Prostate gland (tissue), 2 donors: ENCODE results near the gene POLR1H. TPM values are rescaled to one million over a fixed set of nuclear protein-coding genes. Genes with fewer than 3 reads are reported as not detected.
A peak's percentile ranks its signal among the peaks of the same experiment; 100 is the strongest.

Experiments used
- DNase-seq: peaks from one replicate; pipeline ENCODE4 v3.0.0-alpha.2; 2019; ENCODE audit warnings: low spot score
- H3K27ac ChIP-seq, 2 donors: fragments of 200-600 bp; sonication (generic); 2 replicates each; pipeline ENCODE4 v1.5.1; 2017 to 2019
- H3K27me3 ChIP-seq: fragments of 200-600 bp; sonication (generic); replicated peaks from 2 replicates; pipeline ENCODE4 v1.5.1; 2019; ENCODE audit not compliant: insufficient read depth
- H3K36me3 ChIP-seq, 2 donors: fragments of 200-600 bp; sonication (generic); 1 replicate in 1 of 2; 2 replicates in 1 of 2; pipeline versions ENCODE4 v1.5.1 to v1.8.1; 2017 to 2019
- H3K4me1 ChIP-seq: fragments of 200-600 bp; sonication (generic); replicated peaks from 2 replicates; pipeline ENCODE4 v1.5.1; 2019
- H3K4me3 ChIP-seq, 2 donors: fragments of 200-600 bp; sonication (generic); 2 replicates each; pipeline ENCODE4 v1.5.1; 2017 to 2019
- H3K9me3 ChIP-seq: fragments of 200-600 bp; sonication (generic); 2 replicates; pipeline ENCODE4 v1.5.1; 2017
- POLR2A ChIP-seq: fragments of 450-650 bp; IDR thresholded peaks from one replicate; pipeline ENCODE4 v1.6.1; 2016; ENCODE audit warnings: antibody characterized with exemption, mild to moderate bottlenecking
- POLR2AphosphoS5 ChIP-seq: sonication (generic); formaldehyde crosslinking; IDR thresholded peaks from one replicate; pipeline ENCODE4 v1.6.1; 2017; ENCODE audit warnings: antibody characterized with exemption
- WGBS: methylation state at CpG from one replicate; pipeline ENCODE4 v1.1.5; 2018; 5-methylcytosine and 5-hydroxymethylcytosine counted together
- intact Hi-C: fragments of 100-400 bp; cut with DNase I; formaldehyde crosslinking; loops from one replicate; pipeline ENCODE4 v1.14.2; 2022
- total RNA-seq, 2 donors: library from RNA; depleted of rRNA; stranded (reverse); fragments of >200 nt; gene quantifications; one replicate each; pipeline ENCODE4 v1.1.0, GENCODE V29; 2016
- TF ChIP-seq, protein P1 (sequence below), 4 experiments: fragments of 200-600 bp in 2 of 4; fragments of 450-650 bp in 2 of 4; sonication (generic) in 2 of 4; IDR thresholded peaks; 1 replicate in 3 of 4; 2 replicates in 1 of 4; pipeline ENCODE4 v1.5.1; 2016 to 2019; ENCODE audit warnings: antibody characterized with exemption in 4 of 4, mild to moderate bottlenecking in 2 of 4, moderate library complexity in 2 of 4

POLR1H gene
- total RNA-seq, 2 donors from 2014 or later: 31.9 to 36.3 TPM

DNA sequence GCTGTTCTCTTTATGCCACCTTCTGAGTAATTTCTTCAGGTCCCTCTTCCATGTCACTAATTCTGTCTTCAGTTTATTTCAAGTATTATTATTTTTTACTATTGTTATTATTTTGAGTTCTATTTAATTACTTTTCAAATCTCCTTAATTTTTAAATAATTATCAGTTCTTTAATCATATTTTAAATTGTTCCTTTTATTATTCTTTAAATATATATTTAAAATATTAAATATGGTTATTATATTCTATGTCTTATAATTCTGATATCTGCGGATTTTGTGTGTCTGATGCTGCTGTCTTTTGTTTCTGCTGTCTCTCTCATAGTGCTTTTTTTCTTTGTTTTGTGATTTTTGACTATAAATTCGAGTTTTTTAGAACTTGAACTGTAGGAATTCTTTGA, 2.2 kb downstream of the POLR1H start:
- no peaks in the 10 kb centered on the region for H3K9me3 ChIP-seq
- H3K27ac ChIP-seq: no peak overlapping the region
- H3K36me3 ChIP-seq: no peaks in the 10 kb centered on the region
- TF ChIP-seq POLR2A (no peak), POLR2AphosphoS5 (no peak)
- TF ChIP-seq, protein P1, sequence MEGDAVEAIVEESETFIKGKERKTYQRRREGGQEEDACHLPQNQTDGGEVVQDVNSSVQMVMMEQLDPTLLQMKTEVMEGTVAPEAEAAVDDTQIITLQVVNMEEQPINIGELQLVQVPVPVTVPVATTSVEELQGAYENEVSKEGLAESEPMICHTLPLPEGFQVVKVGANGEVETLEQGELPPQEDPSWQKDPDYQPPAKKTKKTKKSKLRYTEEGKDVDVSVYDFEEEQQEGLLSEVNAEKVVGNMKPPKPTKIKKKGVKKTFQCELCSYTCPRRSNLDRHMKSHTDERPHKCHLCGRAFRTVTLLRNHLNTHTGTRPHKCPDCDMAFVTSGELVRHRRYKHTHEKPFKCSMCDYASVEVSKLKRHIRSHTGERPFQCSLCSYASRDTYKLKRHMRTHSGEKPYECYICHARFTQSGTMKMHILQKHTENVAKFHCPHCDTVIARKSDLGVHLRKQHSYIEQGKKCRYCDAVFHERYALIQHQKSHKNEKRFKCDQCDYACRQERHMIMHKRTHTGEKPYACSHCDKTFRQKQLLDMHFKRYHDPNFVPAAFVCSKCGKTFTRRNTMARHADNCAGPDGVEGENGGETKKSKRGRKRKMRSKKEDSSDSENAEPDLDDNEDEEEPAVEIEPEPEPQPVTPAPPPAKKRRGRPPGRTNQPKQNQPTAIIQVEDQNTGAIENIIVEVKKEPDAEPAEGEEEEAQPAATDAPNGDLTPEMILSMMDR (IDR thresholded peaks at IDR 0.05): no peak
- no peak overlapping the region for H3K4me3 ChIP-seq
- H3K27me3 ChIP-seq: no peaks in the 10 kb centered on the region
- no peak for DNase-seq
- peaks cover 6% of the 10 kb centered on the region for H3K4me1 ChIP-seq
- intact Hi-C loops: loop anchor here (5.0 kb wide), 1 partner anchor 86 kb away; no protein-coding TSS in a partner anchor
- WGBS: 67% methylated on average over 2 of the region's 2 CpGs

DNA sequence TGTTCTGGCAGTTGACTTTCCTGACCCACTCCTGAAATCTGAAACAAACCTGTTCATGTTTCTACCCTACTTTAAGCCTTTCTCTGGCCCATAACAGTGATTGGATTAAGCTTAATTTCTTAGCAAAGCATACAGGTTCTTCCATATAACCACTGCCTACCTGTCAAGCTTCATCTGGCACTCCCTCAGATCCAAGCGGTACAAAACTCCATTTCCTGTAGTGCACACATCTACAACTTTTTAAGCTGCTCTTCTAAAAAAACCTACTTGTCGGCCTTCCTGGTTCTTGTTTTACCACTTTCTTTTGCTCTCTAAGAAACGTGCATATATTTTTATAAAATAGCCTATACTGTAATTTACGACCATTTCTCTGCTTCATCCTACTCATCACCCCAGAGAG, 5.0 kb downstream of the POLR1H start:
- H3K36me3 ChIP-seq: no peaks in the 10 kb centered on the region
- H3K27ac ChIP-seq: peak overlapping the region; percentile 85 to 95
- no peaks in the 10 kb centered on the region for H3K27me3 ChIP-seq
- H3K4me3 ChIP-seq: peak overlapping the region; percentile 58 to 61
- DNase-seq: no peak
- intact Hi-C loops: no loop called here
- TF ChIP-seq POLR2A (no peak), POLR2AphosphoS5 (no peak)
- TF ChIP-seq, protein P1 (IDR thresholded peaks at IDR 0.05): no peak
- WGBS: 11% methylated on average over 4 of the region's 4 CpGs
- H3K9me3 ChIP-seq: no peaks in the 10 kb centered on the region
- no peaks in the 10 kb centered on the region for H3K4me1 ChIP-seq

DNA sequence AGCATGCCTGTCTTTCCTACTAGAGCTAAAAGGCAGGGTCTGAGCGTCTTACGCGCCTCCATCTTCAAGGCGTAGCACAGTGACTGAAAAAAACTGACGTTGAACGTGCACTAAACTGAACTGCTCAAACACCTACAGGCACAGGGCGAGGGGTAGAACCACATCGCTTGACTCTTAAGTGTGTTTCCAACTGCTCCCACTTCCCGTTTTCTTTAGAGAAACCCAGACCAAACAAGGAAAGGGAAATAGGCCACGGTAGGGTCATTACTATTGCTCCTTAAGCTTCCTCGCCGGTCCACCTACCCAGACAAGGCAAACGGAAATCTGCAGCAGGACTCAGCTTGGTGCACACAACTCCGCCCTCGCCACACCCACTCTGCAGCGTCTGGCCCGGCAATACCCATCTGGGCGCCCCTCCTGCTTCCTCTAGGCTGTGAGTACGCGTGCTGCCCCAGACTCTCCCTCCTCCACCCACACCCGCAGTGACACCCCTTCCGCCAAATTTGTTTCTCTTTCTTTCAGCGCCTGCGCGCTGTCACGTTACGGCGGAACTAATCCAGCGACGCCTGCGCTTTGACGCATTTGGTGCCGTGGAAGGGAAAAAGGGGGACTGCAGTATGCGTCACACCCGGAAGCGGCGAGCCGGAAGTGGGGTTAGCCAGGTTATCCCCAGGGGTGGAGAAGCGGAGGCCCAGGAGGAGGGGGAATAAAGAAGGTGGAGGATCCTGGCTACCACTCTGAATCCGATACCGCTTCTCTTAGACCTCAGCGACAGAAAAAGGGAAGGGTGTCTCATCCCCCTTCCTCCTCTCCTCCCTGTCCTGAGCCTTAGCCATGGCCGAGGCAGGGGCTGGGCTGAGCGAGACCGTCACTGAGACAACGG, 5.8 kb downstream of the POLR1H start, which contains the start of gene PPP1R11:
PPP1R11 (plus strand) TSS at position 622 of the 883 bp plus-strand sequence; CDS start at position 835, 213 bp downstream.
- under 1% methylated on average over 46 of the region's 46 CpGs for WGBS
- Histone ChIP-seq H3K36me3 (no peaks in the 10 kb centered on the region), H3K4me1 (no peaks in the 10 kb centered on the region), H3K27ac (peak within 1 kb of the TSS; percentile 85 to 95), H3K27me3 (no peaks in the 10 kb centered on the region), H3K9me3 (no peaks in the 10 kb centered on the region), H3K4me3 (peak within 1 kb of the TSS; percentile 58 to 61)
- peak; percentile 98 for DNase-seq
- intact Hi-C loops: no loop called here
- peak; percentile 100 for TF ChIP-seq POLR2AphosphoS5
- peak; percentile 79 for TF ChIP-seq POLR2A
- TF ChIP-seq, protein P1 (IDR thresholded peaks at IDR 0.05): peak in 1 of 4 experiments; percentile 24

DNA sequence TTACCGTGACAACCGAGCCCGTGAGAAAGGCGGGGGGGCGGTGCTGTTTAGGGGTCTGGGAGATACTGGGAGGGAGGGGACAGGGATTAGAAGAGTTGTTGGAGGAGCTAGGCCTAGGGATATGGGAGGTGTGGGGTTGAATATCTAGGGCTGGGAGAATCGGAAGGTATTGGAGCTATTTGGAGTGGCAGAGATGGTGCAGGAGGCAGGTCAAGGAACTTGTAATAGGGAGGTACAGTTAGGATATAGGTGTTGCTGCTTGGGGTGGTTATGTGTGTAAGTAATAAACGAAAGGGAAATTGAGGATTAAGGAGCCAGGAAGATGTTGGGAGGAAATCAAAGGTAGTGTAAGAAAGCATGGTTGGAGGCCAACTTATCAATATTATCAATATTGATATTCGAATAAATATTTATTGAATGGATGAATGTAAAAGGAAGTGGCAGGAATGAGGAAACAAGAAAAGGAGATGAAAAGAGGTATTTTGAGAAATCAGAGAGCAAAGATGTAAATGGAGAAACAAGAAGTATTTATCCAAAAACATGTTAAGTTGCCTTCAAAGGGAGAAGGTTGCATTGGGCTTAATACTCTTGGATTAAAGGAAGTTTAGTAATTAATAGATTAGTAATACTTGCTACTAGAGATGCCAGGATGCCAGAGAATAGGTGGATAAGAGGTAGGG, 6.5 kb downstream of the POLR1H start:
- no peak for DNase-seq
- Histone ChIP-seq H3K36me3 (no peaks in the 10 kb centered on the region), H3K27ac (peak overlapping the region; percentile 85 to 95), H3K4me3 (peak overlapping the region; percentile 58 to 61), H3K9me3 (no peaks in the 10 kb centered on the region), H3K27me3 (no peaks in the 10 kb centered on the region), H3K4me1 (no peaks in the 10 kb centered on the region)
- WGBS: 14% methylated on average over 8 of the region's 8 CpGs
- TF ChIP-seq POLR2A: no peak
- TF ChIP-seq, protein P1 (IDR thresholded peaks at IDR 0.05): no peak
- intact Hi-C loops: no loop called here
